Body of pancreas (tissue), 4 donors: Measurements from ENCODE around the gene IBTK. TPM values are rescaled to one million over a fixed set of nuclear protein-coding genes. Genes with fewer than 3 reads are reported as not detected.
A peak's percentile ranks its signal among the peaks of the same experiment; 100 is the strongest.
"Not testable (repeated sequence)": the region's sequence is repeated elsewhere in the genome, so short reads cannot be mapped to it uniquely, and the experiment has no call there.

Experiments used
- ATAC-seq: fragments of 150-250 bp; one replicate; pipeline ENCODE4 v1.9.1; 2016
- DNase-seq, 4 donors: peaks; one replicate each; pipeline ENCODE4 v3.0.0-alpha.2; 2019
- H3K27ac ChIP-seq, 4 donors: fragments of 200-600 bp; sonication (generic); 1 replicate in 3 of 4; 2 replicates in 1 of 4; pipeline versions ENCODE4 v1.5.1 to v1.6.1; 2016 to 2019; ENCODE audit warnings: mild to moderate bottlenecking in 1 of 4, mixed read lengths in 1 of 4, moderate library complexity in 1 of 4
- H3K27me3 ChIP-seq, 2 donors: fragments of 200-600 bp; sonication (generic); one replicate each; pipeline ENCODE4 v1.6.0; 2016; ENCODE audit warnings: mild to moderate bottlenecking in 1 of 2
- H3K36me3 ChIP-seq, 2 donors: fragments of 200-600 bp; sonication (generic); replicated peaks in 1 of 2; 2 replicates each; pipeline ENCODE4 v1.5.1; 2016; ENCODE audit warnings: low read depth in 2 of 2; ENCODE audit not compliant: insufficient read depth in 1 of 2
- H3K4me1 ChIP-seq: fragments of 200-600 bp; sonication (generic); one replicate; pipeline ENCODE4 v1.6.0; 2016
- H3K4me3 ChIP-seq, 2 donors: fragments of 200-600 bp; sonication (generic); 1 replicate in 1 of 2; 2 replicates in 1 of 2; pipeline ENCODE4 v1.5.1; 2016 to 2019
- H3K9me3 ChIP-seq, 3 donors: fragments of 200-600 bp; sonication (generic); 1 replicate in 2 of 3; 2 replicates in 1 of 3; pipeline ENCODE4 v1.5.1; 2016
- CTCF ChIP-seq, 7 experiments: fragments of 450-650 bp in 4 of 7; fragments of 200-600 bp in 3 of 7; sonication (generic) in 3 of 7; IDR thresholded peaks; one replicate each; pipeline ENCODE4 v1.5.1; 2016 to 2019; ENCODE audit warnings: antibody characterized with exemption in 7 of 7
- POLR2A ChIP-seq, 3 donors: fragments of 450-650 bp; IDR thresholded peaks; one replicate each; pipeline ENCODE4 v1.6.1; 2016; ENCODE audit warnings: antibody characterized with exemption in 3 of 3, mild to moderate bottlenecking in 2 of 3
- WGBS, 2 donors: methylation state at CpG; one replicate each; pipeline ENCODE4 v1.1.5; 2017; 5-methylcytosine and 5-hydroxymethylcytosine counted together
- intact Hi-C: fragments of 100-400 bp; cut with DNase I; formaldehyde crosslinking; loops from one replicate; pipeline ENCODE4 v1.15.1; 2023
- total RNA-seq, 2 donors: library from RNA; depleted of rRNA; stranded (reverse); fragments of >200 nt; gene quantifications; one replicate each; pipeline ENCODE4 v1.1.0, GENCODE V29; 2016

Gene IBTK
- total RNA-seq, 2 donors from 2014 or later = 18.8 to 27.2 TPM

- no peak for ATAC-seq
- no peaks in the 10 kb centered on the region for H3K9me3 ChIP-seq
- 47 to 52% methylated on average over 1 of the region's 1 CpG for WGBS, 2 donors
Measured at GRCh38 chr6:82257088-82257774, 9.7 kb upstream of the IBTK start.

DNA sequence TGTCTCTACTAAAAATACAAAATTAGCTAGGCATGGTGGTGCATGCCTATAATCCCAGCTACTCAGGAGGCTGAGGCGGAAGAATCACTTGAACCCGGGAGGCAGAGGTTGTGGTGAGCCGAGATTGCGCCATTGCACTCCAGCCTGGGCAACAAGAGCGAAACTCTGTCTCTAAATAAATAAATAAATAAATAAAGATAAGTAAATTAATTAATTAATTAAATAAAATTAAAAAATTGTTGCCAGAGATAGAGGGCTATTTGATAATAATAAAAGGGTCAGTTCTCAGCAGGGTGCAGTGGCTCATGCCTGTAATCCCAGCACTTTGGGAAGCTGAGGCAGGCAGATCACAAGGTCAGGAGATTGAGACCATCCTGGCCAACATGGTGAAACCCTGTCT is 7.2 kb upstream of the IBTK start:
- DNase-seq, H3K9me3 ChIP-seq, ATAC-seq, H3K4me3 ChIP-seq, H3K4me1 ChIP-seq, intact Hi-C loops, H3K27ac ChIP-seq, H3K27me3 ChIP-seq, H3K36me3 ChIP-seq: not testable (repeated sequence)
- 92 to 96% methylated on average over 5 of the region's 5 CpGs for WGBS, 2 donors

More at GRCh38 chr6:82257088-82257774, 9.7 kb upstream of the IBTK start:
- H3K4me3 ChIP-seq = no peak overlapping the region
- intact Hi-C loops = no loop called here
- H3K27ac ChIP-seq = no peak overlapping the region
- H3K36me3 ChIP-seq = no peaks in the 10 kb centered on the region
- no peak for DNase-seq
- H3K27me3 ChIP-seq = no peaks in the 10 kb centered on the region
- no peaks in the 10 kb centered on the region for H3K4me1 ChIP-seq
- TF ChIP-seq CTCF (IDR thresholded peaks at IDR 0.05) (no peak), POLR2A (IDR thresholded peaks at IDR 0.05) (no peak)

GRCh38 chr6:82251942-82252341 is 4.4 kb upstream of the IBTK start:
- intact Hi-C loops = no loop called here
- no peaks in the 10 kb centered on the region for H3K9me3 ChIP-seq
- DNase-seq = no peak

DNA sequence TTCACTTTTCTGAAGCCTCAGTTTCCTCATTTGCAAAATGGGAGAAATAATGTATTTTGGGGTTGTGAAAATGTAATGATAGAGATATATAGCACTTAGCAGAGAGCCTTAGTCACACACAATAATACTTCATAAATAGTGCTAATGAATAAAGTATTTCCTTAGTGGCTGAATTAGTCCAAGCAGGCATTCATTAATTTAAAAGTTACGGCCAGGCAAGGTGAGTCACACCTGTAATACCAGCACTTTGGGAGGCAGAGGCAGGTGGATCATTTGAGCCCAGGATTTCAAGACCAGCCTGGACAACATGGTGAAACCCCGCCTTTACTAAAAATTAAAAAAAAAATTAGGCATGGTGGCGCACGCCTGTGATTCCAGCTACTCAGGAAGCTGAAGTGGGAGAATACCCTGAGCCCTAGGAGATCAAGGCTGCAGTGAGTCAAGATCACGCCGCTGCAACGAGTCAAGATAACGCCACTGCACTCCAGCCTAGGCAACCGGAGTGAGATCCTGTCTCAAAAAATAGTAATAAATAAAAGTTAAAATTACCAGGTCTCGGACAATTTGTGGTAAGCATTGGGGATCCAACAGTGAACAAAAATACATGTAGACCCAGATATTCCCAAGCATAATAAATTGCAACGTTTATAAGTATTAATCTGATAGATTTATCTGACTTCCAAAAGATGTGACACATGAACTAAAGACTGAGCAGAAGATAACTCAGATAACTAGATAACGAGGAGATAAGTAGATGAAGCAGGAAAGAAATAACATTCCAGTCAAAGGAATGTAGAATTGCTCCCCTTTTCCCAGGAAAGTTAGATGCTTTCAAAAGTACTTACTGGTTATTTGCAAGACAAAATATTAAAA is 2.1 kb upstream of the IBTK start:
- Histone ChIP-seq H3K4me3 (no peak overlapping the region), H3K9me3 (no peaks in the 10 kb centered on the region), H3K27ac (no peak overlapping the region), H3K36me3 (no peaks in the 10 kb centered on the region), H3K4me1 (peaks cover 32% of the 10 kb centered on the region), H3K27me3 (no peaks in the 10 kb centered on the region)
- ATAC-seq (no peak), DNase-seq (no peak)
- 85% methylated on average over 12 of the region's 12 CpGs for WGBS, 2 donors
- TF ChIP-seq POLR2A (IDR thresholded peaks at IDR 0.05) = no peak
- TF ChIP-seq CTCF (IDR thresholded peaks at IDR 0.05) = no peak
- intact Hi-C loops = no loop called here

More at GRCh38 chr6:82251942-82252341, 4.4 kb upstream of the IBTK start:
- no peaks in the 10 kb centered on the region for H3K27me3 ChIP-seq
- TF ChIP-seq POLR2A (IDR thresholded peaks at IDR 0.05) (no peak), CTCF (IDR thresholded peaks at IDR 0.05) (peak in 6 of 7 experiments; percentile 42 to 56 (median 52))
- H3K27ac ChIP-seq = no peak overlapping the region
- H3K36me3 ChIP-seq = no peaks in the 10 kb centered on the region
- ATAC-seq = no peak
- no peak overlapping the region for H3K4me3 ChIP-seq
- peaks cover 11% of the 10 kb centered on the region for H3K4me1 ChIP-seq

- Histone ChIP-seq H3K9me3 (no peaks in the 10 kb centered on the region), H3K4me3 (peak overlapping the region in 1 of 2 donors; percentile 99), H3K27ac (peak overlapping the region; percentile 96 to 97 (median 96)), H3K4me1 (peaks cover 45% of the 10 kb centered on the region), H3K27me3 (no peaks in the 10 kb centered on the region), H3K36me3 (no peaks in the 10 kb centered on the region)
- DNase-seq (peak; percentile 42 to 72 (median 59)), ATAC-seq (peak; percentile 66)
- 9 to 17% methylated on average over 10 of the region's 10 CpGs for WGBS, 2 donors
- intact Hi-C loops = no loop called here
- TF ChIP-seq POLR2A (IDR thresholded peaks at IDR 0.05) (peak in 1 of 3 donors; percentile 30), CTCF (IDR thresholded peaks at IDR 0.05) (no peak)
Measured at GRCh38 chr6:82248273-82248735, 760 bp upstream of the IBTK start.
